Esophagus muscularis mucosa (tissue), 4 donors: ENCODE measurements around the gene ZNF343.
"Not testable (repeated sequence)": the region's sequence is repeated elsewhere in the genome, so short reads cannot be mapped to it uniquely, and the experiment has no call there.

ENCODE experiments used
- EP300 ChIP-seq: sonication (generic); formaldehyde crosslinking; IDR thresholded peaks from one replicate; pipeline ENCODE4 v1.6.1; 2017; ENCODE audit warnings: antibody characterized with exemption
- POLR2A ChIP-seq: fragments of 450-650 bp; IDR thresholded peaks from one replicate; pipeline ENCODE4 v1.6.1; 2017; ENCODE audit warnings: antibody characterized with exemption, moderate library complexity, mild to moderate bottlenecking, low read depth
- POLR2AphosphoS5 ChIP-seq, 2 donors: sonication (generic); formaldehyde crosslinking; IDR thresholded peaks; one replicate each; pipeline ENCODE4 v1.6.1; 2017; ENCODE audit warnings: antibody characterized with exemption in 2 of 2
- TF ChIP-seq, protein P1 (sequence below), 3 experiments: fragments of 200-600 bp in 2 of 3; fragments of 450-650 bp in 1 of 3; sonication (generic) in 2 of 3; IDR thresholded peaks; one replicate each; pipeline ENCODE4 v1.5.1; 2017 to 2019; ENCODE audit warnings: antibody characterized with exemption in 3 of 3, mild to moderate bottlenecking in 2 of 3, moderate library complexity in 1 of 3

- TF ChIP-seq, protein P1, sequence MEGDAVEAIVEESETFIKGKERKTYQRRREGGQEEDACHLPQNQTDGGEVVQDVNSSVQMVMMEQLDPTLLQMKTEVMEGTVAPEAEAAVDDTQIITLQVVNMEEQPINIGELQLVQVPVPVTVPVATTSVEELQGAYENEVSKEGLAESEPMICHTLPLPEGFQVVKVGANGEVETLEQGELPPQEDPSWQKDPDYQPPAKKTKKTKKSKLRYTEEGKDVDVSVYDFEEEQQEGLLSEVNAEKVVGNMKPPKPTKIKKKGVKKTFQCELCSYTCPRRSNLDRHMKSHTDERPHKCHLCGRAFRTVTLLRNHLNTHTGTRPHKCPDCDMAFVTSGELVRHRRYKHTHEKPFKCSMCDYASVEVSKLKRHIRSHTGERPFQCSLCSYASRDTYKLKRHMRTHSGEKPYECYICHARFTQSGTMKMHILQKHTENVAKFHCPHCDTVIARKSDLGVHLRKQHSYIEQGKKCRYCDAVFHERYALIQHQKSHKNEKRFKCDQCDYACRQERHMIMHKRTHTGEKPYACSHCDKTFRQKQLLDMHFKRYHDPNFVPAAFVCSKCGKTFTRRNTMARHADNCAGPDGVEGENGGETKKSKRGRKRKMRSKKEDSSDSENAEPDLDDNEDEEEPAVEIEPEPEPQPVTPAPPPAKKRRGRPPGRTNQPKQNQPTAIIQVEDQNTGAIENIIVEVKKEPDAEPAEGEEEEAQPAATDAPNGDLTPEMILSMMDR (IDR thresholded peaks at IDR 0.05), result not testable (repeated sequence)
- TF ChIP-seq POLR2A; POLR2AphosphoS5 (IDR thresholded peaks at IDR 0.05); EP300: not testable (repeated sequence)
Measured at GRCh38 chr20:2502808-2503384, 5.8 kb downstream of the ZNF343 start.
